Thyroid gland (tissue), 4 donors: Measurements from ENCODE around the gene TES.

ENCODE experiments used
- POLR2A ChIP-seq, 2 donors: fragments of 450-650 bp; IDR thresholded peaks; one replicate each; pipeline ENCODE4 v1.6.1; 2017; ENCODE audit warnings: antibody characterized with exemption in 2 of 2, mild to moderate bottlenecking in 2 of 2, moderate library complexity in 1 of 2
- TF ChIP-seq, protein P1 (sequence below), 6 experiments: fragments of 200-600 bp in 3 of 6; fragments of 450-650 bp in 3 of 6; sonication (generic) in 3 of 6; IDR thresholded peaks; one replicate each; pipeline ENCODE4 v1.5.1; 2016 to 2019; ENCODE audit warnings: antibody characterized with exemption in 6 of 6, mild to moderate bottlenecking in 2 of 6, inconsistent platforms in 1 of 6, moderate library complexity in 1 of 6

GRCh38 chr7:116215551-116215950 is 5.2 kb downstream of the TES start:
- TF ChIP-seq, protein P1, sequence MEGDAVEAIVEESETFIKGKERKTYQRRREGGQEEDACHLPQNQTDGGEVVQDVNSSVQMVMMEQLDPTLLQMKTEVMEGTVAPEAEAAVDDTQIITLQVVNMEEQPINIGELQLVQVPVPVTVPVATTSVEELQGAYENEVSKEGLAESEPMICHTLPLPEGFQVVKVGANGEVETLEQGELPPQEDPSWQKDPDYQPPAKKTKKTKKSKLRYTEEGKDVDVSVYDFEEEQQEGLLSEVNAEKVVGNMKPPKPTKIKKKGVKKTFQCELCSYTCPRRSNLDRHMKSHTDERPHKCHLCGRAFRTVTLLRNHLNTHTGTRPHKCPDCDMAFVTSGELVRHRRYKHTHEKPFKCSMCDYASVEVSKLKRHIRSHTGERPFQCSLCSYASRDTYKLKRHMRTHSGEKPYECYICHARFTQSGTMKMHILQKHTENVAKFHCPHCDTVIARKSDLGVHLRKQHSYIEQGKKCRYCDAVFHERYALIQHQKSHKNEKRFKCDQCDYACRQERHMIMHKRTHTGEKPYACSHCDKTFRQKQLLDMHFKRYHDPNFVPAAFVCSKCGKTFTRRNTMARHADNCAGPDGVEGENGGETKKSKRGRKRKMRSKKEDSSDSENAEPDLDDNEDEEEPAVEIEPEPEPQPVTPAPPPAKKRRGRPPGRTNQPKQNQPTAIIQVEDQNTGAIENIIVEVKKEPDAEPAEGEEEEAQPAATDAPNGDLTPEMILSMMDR (IDR thresholded peaks at IDR 0.05), result no peak
- no peak for TF ChIP-seq POLR2A (IDR thresholded peaks at IDR 0.05)
